Measurements from ENCODE around the gene RAB1B. TPM values are rescaled to one million over a fixed set of nuclear protein-coding genes. Genes with fewer than 3 reads are reported as not detected.
A peak's percentile ranks its signal among the peaks of the same experiment; 100 is the strongest.

Gene RAB1B
- total RNA-seq, 2 donors from 2014 or later = 139 to 146 TPM

DNA sequence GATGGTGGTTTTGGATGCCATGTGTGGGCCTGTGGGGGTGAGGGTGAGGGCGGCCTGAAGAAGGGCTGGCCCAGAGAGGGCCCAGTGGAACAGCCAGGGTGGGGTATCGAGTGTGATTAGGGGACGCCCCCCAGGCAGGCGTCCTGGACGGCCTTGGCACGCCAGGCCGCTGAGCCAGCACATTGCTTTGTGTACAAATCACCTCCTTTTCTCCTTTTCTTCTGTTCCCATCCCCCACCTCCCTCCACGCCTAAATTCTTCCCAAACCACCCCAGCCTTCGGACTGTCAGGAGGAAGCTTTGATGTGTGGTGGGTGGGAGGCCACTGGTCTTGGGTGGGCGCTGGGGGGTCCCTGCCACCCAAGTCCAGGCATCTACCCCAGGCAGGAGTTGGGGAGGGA, 56.2 kb downstream of the RAB1B start:
- ATAC-seq (no peak), DNase-seq (ENCODE audit: low spot score) (no peak)
- Mint-ChIP-seq H3K9me3 (no peaks in the 10 kb centered on the region), H3K36me3 (no peaks in the 10 kb centered on the region), H3K4me1 (ENCODE audit: low read depth in 2 of 2) (peaks cover 25 to 27% of the 10 kb centered on the region in 2 donors), H3K27ac (no peak overlapping the region), H3K4me3 (no peak overlapping the region), H3K27me3 (peaks cover 7 to 12% of the 10 kb centered on the region in 2 donors)

DNA sequence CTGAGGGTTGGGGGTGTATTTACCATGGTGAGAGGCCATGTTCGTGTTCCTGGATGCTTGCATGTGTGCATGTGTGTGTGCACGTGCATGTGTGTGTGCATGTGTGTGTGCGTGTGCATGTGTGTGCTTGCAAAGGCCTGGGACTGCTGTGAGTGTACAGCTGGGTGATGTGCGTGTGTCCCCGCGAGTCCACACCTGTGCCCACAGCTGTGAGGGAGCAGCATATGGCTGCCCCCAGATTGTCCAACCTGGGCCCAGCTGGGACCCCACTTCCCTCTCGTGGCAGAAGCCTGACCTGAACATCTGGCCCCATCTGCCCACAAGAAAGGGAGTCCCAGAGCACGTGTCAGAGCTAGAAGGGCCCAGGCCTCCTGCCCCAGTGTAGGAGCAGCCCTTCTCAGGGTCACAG, 56.8 kb downstream of the RAB1B start:
- ATAC-seq (no peak), DNase-seq (ENCODE audit: low spot score) (no peak)
- no peak overlapping the region for H3K4me3 Mint-ChIP-seq
- no peaks in the 10 kb centered on the region for H3K9me3 Mint-ChIP-seq
- peaks cover 25 to 27% of the 10 kb centered on the region in 2 donors for H3K4me1 Mint-ChIP-seq (ENCODE audit: low read depth in 2 of 2)
- peak overlapping the region in 1 of 2 donors; percentile 25 for H3K27ac Mint-ChIP-seq
- peaks cover 7 to 8% of the 10 kb centered on the region in 2 donors for H3K27me3 Mint-ChIP-seq
- no peaks in the 10 kb centered on the region for H3K36me3 Mint-ChIP-seq

DNA sequence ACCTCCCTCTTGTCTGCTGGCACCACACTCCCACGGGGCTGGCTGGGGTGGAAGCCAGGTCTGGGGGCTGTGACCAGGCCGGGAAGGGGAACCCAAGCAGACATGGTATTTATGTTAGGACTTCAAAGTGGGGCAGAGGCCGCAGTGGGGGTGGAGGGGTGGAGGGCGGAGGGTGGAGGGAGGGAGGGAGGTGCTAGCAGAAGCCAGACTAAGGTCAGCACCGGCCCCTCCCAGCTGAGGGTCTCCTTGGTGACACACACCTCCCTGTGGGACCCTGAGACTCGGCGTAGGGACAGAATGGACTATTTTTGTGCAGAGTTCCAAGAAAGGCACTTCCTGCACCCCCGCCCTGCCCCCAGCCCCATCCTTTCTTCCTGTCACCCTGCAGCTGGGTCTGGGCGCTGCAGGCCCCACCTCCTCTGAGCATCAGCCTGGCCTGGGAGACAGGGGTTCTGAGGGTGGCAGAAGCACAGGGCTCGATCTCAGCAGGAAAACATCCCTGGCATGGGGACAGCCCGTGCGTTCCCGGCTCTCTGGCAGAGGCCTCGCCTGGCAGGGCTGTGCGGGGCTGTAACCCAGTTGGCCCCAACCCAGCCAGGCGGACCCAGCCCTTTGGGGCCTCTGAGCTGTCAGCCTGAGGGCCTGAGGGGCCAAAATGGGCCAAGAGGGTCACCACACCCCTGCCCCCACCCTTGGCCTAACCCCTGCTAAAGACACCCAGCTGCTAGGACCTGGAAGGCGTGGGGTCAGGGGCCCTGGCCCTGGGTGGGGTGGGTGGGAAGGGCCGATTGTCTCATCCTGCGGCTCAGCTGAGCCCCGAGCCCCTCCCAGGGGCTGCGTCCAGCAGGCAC, 58.0 kb downstream of the RAB1B start:
- Mint-ChIP-seq H3K27me3 (peaks cover 7% of the 10 kb centered on the region in 2 donors), H3K4me1 (ENCODE audit: low read depth in 2 of 2) (peaks cover 25 to 27% of the 10 kb centered on the region in 2 donors)
- ATAC-seq = no peak

More for the DNA sequence above, 58.0 kb downstream of the RAB1B start:
- peak; percentile 42 for DNase-seq (ENCODE audit: low spot score)
- Mint-ChIP-seq H3K27ac (peak overlapping the region in 1 of 2 donors; percentile 25), H3K9me3 (no peaks in the 10 kb centered on the region), H3K4me3 (no peak overlapping the region), H3K36me3 (no peaks in the 10 kb centered on the region)

Other genes with a start within 250 kb of the RAB1B start
- gene CATSPER1, start 242.2 kb upstream of the RAB1B start, total RNA-seq = 1 to 10 TPM; 1.5 to 8.8 TPM
- not detected for gene GAL3ST3, start 219.5 kb upstream of the RAB1B start, total RNA-seq
- 100 to 1,000 TPM; 227 to 286 TPM for gene SF3B2, start 216.3 kb upstream of the RAB1B start, total RNA-seq
- 10 to 100 TPM; 64.3 to 73.3 TPM for gene PACS1, start 198.4 kb upstream of the RAB1B start, total RNA-seq
- 10 to 100 TPM; 38.0 to 77.2 TPM for gene KLC2, start 10.9 kb upstream of the RAB1B start, total RNA-seq
- gene CNIH2, start 9.5 kb downstream of the RAB1B start, total RNA-seq = 1 to 10 TPM; 1.2 to 2.6 TPM
- 10 to 100 TPM; 62.7 to 76.1 TPM for gene YIF1A, start 20.5 kb downstream of the RAB1B start, total RNA-seq
- gene TMEM151A, start 23.3 kb downstream of the RAB1B start, total RNA-seq = not detected
- gene CD248, start 48.4 kb downstream of the RAB1B start, total RNA-seq = under 1 TPM; 0.10 to 0.59 TPM
- 1 to 10 TPM in 1 of 2 donors, under 1 TPM in 1; 0.43 to 2.1 TPM for gene RIN1, start 67.8 kb downstream of the RAB1B start, total RNA-seq
- 10 to 100 TPM; 53.2 to 64.5 TPM for gene BRMS1, start 76.5 kb downstream of the RAB1B start, total RNA-seq
- 1 to 10 TPM; 3.5 to 5.4 TPM for gene B4GAT1, start 79.0 kb downstream of the RAB1B start, total RNA-seq
- gene SLC29A2, start 103.1 kb downstream of the RAB1B start, total RNA-seq = 10 to 100 TPM in 1 of 2 donors, 1 to 10 TPM in 1; 2.4 to 13.6 TPM
- not detected for gene NPAS4, start 152.4 kb downstream of the RAB1B start, total RNA-seq
- 100 to 1,000 TPM in 1 of 2 donors, 10 to 100 TPM in 1; 58.7 to 112 TPM for gene MRPL11, start 170.2 kb downstream of the RAB1B start, total RNA-seq
- 1 to 10 TPM; 5.4 to 6.0 TPM for gene PELI3, start 198.3 kb downstream of the RAB1B start, total RNA-seq
- 100 to 1,000 TPM in 1 of 2 donors, 10 to 100 TPM in 1; 77.4 to 122 TPM for gene DPP3, start 211.8 kb downstream of the RAB1B start, total RNA-seq
- gene BBS1, start 242.0 kb downstream of the RAB1B start, total RNA-seq = 10 to 100 TPM; 20.5 to 21.7 TPM